Stimulated activated CD4-positive, alpha-beta T cell treated with anti-CD3 and anti-CD28 coated beads, Interleukin-2, amount 100 ng/mL, for 48 hours (primary cell): Measurements from ENCODE around the gene SHROOM4.

Experiments used
- DNase-seq, 2 donors: peaks; one replicate each; pipeline ENCODE4 v3.0.0-alpha.2; 2020

SHROOM4 gene

GRCh38 chrX:50614460-50614859 lies 199.5 kb downstream of the SHROOM4 start:
- no peak for DNase-seq

- no peak for DNase-seq
Measured at GRCh38 chrX:50613846-50614245, 200.1 kb downstream of the SHROOM4 start.

GRCh38 chrX:50609796-50610195 lies 204.2 kb downstream of the SHROOM4 start:
- DNase-seq, result no peak

- no peak for DNase-seq
Measured at GRCh38 chrX:50606300-50606950, 207.6 kb downstream of the SHROOM4 start.

GRCh38 chrX:50596056-50596455 lies 217.9 kb downstream of the SHROOM4 start:
- DNase-seq, result no peak

- DNase-seq, result no peak
Measured at GRCh38 chrX:50594788-50595187, 219.2 kb downstream of the SHROOM4 start.

GRCh38 chrX:50586980-50587379 lies 227.0 kb downstream of the SHROOM4 start:
- no peak for DNase-seq

GRCh38 chrX:50586407-50586806 lies 227.6 kb downstream of the SHROOM4 start:
- DNase-seq, result no peak

GRCh38 chrX:50581405-50581804 lies 232.6 kb downstream of the SHROOM4 start:
- no peak for DNase-seq

GRCh38 chrX:50579955-50580354 lies 234.0 kb downstream of the SHROOM4 start:
- peak; percentile 1 to 9 for DNase-seq

- DNase-seq, result no peak
Measured at GRCh38 chrX:50577326-50577725, 236.7 kb downstream of the SHROOM4 start.

GRCh38 chrX:50567636-50568035 lies 246.4 kb downstream of the SHROOM4 start:
- no peak for DNase-seq

- no peak for DNase-seq
Measured at GRCh38 chrX:50565718-50566117, 248.3 kb downstream of the SHROOM4 start.
